Ascending aorta (tissue), 2 donors: ENCODE measurements around the gene LMOD3. TPM values are rescaled to one million over a fixed set of nuclear protein-coding genes. Genes with fewer than 3 reads are reported as not detected.

Source experiments
- DNase-seq, 2 donors: peaks; one replicate each; pipeline ENCODE4 v3.0.0-alpha.2; 2019; ENCODE audit warnings: low spot score in 2 of 2
- H3K27ac ChIP-seq, 2 donors: fragments of 200-600 bp; sonication (generic); one replicate each; pipeline ENCODE4 v1.5.1; 2016 to 2017; ENCODE audit warnings: mild to moderate bottlenecking in 1 of 2
- H3K27me3 ChIP-seq: fragments of 200-600 bp; sonication (generic); one replicate; pipeline ENCODE4 v1.5.1; 2017
- H3K36me3 ChIP-seq, 2 donors: fragments of 200-600 bp; sonication (generic); one replicate each; pipeline ENCODE4 v1.5.1; 2016
- H3K4me1 ChIP-seq, 2 donors: fragments of 200-600 bp; sonication (generic); one replicate each; pipeline ENCODE4 v1.5.1; 2016 to 2017; ENCODE audit warnings: mild to moderate bottlenecking in 1 of 2
- H3K4me3 ChIP-seq, 2 donors: fragments of 200-600 bp; sonication (generic); one replicate each; pipeline ENCODE4 v1.5.1; 2016 to 2017; ENCODE audit warnings: mild to moderate bottlenecking in 1 of 2
- H3K9me3 ChIP-seq, 2 donors: fragments of 200-600 bp; sonication (generic); one replicate each; pipeline ENCODE4 v1.5.1; 2016
- intact Hi-C: fragments of 100-400 bp; cut with DNase I; formaldehyde crosslinking; loops from one replicate; pipeline ENCODE4 v1.15.1; 2023
- total RNA-seq: library from RNA; depleted of rRNA; stranded (reverse); fragments of >200 nt; gene quantifications from one replicate; pipeline ENCODE4 v1.1.0, GENCODE V29; 2016
- TF ChIP-seq, protein P1 (sequence below), 3 experiments: fragments of 200-600 bp in 2 of 3; fragments of 450-650 bp in 1 of 3; sonication (generic) in 2 of 3; IDR thresholded peaks; one replicate each; pipeline ENCODE4 v1.5.1; 2016 to 2019; ENCODE audit warnings: antibody characterized with exemption in 3 of 3, mild to moderate bottlenecking in 1 of 3, moderate library complexity in 1 of 3

Gene LMOD3
- total RNA-seq, 1 donor from 2014 or later = not detected

DNA sequence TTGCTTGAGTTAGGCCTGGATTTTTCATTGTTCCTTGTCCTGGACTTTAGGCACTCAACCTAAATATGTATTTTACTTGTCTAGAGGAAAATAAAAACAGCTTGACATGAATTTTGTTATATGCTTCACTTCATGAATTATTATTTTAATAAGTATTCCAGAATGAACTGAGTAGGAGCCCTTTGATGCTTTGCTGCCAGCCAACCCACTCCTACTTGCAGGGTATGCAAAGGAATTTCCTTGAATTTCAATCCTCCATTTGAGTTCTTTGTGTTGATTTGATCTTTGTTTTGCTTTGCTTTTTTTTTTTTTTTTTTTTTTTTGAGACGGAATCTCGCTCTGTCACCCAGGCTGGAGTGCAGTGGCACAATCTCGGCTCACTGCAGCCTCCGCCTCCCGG, 26.1 kb downstream of the LMOD3 start:
- Histone ChIP-seq H3K27me3 (no peaks in the 10 kb centered on the region), H3K4me3 (no peak overlapping the region), H3K27ac (peak overlapping the region; percentile 70 to 88), H3K36me3 (peaks cover 6 to 9% of the 10 kb centered on the region in 2 donors), H3K4me1 (peaks cover 12 to 80% of the 10 kb centered on the region in 2 donors), H3K9me3 (no peaks in the 10 kb centered on the region)
- intact Hi-C loops = no loop called here
- TF ChIP-seq, protein P1, sequence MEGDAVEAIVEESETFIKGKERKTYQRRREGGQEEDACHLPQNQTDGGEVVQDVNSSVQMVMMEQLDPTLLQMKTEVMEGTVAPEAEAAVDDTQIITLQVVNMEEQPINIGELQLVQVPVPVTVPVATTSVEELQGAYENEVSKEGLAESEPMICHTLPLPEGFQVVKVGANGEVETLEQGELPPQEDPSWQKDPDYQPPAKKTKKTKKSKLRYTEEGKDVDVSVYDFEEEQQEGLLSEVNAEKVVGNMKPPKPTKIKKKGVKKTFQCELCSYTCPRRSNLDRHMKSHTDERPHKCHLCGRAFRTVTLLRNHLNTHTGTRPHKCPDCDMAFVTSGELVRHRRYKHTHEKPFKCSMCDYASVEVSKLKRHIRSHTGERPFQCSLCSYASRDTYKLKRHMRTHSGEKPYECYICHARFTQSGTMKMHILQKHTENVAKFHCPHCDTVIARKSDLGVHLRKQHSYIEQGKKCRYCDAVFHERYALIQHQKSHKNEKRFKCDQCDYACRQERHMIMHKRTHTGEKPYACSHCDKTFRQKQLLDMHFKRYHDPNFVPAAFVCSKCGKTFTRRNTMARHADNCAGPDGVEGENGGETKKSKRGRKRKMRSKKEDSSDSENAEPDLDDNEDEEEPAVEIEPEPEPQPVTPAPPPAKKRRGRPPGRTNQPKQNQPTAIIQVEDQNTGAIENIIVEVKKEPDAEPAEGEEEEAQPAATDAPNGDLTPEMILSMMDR (IDR thresholded peaks at IDR 0.05) = no peak
- DNase-seq = no peak

DNA sequence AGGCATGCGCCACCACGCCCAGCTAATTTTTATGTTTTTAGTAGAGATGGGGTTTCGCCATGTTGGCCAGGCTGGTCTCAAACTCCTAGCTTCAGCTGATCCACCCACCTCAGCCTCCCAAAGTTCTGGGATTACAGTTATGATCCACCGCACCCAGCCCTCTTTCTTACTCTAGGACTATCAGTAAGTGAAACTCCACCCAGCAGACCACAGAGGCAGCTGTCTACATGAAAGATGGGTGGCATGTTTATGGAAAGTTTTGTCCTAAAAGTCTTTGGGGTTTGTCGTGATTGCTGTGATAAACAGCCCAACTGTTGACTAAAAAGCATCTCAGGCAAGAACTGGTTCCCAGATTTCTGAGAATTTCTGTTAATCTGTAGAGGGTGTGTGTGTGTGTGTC, 26.8 kb downstream of the LMOD3 start:
- H3K36me3 ChIP-seq = peaks cover 4 to 6% of the 10 kb centered on the region in 2 donors
- intact Hi-C loops = no loop called here
- peak overlapping the region; percentile 70 to 88 for H3K27ac ChIP-seq
- H3K4me3 ChIP-seq = no peak overlapping the region
- no peak for DNase-seq
- no peaks in the 10 kb centered on the region for H3K9me3 ChIP-seq
- peaks cover 12 to 85% of the 10 kb centered on the region in 2 donors for H3K4me1 ChIP-seq
- H3K27me3 ChIP-seq = no peaks in the 10 kb centered on the region
- TF ChIP-seq, protein P1 (IDR thresholded peaks at IDR 0.05) = no peak

DNA sequence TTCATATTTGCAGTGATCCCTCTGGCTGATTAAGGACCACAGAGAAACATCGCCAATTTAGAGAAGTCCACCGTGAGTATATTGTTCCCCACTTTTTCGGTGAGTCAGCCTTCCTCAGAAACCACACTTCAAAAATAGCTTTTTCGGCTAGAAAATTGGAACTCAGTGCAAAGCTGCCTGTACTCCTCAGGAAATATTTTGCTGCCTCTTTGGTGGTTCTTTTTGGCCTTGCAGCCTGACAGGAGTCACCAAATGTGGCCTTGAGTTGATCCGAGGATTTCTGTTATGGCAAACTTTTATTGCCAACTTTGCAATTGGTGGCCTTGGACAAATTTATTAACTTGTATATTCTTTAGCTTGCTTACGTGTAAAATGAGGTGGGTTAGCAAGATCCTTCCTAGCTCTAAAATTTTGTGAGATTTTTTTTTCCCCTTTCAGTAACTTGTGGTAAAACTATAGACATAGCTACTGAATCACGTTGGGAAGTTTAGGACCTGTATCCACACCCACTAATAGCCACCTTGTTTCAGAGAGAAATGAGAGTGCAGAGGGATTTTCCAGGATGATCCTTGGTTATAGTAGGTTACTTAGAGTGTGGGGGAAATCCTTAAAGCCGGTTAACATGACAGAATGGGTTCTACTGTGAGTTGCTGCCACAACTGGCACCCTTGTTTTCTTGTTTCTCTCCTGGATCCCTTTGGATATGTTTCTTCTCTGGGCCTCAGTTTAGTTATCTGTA, 27.8 kb downstream of the LMOD3 start:
- Histone ChIP-seq H3K4me1 (peaks cover 12 to 87% of the 10 kb centered on the region in 2 donors), H3K27me3 (no peaks in the 10 kb centered on the region), H3K9me3 (no peaks in the 10 kb centered on the region), H3K27ac (peak overlapping the region; percentile 70 to 88), H3K4me3 (peak overlapping the region; percentile 9 to 18), H3K36me3 (peaks cover 0 to 1% of the 10 kb centered on the region in 2 donors)
- intact Hi-C loops = no loop called here
- DNase-seq = no peak
- TF ChIP-seq, protein P1 (IDR thresholded peaks at IDR 0.05) = no peak

DNA sequence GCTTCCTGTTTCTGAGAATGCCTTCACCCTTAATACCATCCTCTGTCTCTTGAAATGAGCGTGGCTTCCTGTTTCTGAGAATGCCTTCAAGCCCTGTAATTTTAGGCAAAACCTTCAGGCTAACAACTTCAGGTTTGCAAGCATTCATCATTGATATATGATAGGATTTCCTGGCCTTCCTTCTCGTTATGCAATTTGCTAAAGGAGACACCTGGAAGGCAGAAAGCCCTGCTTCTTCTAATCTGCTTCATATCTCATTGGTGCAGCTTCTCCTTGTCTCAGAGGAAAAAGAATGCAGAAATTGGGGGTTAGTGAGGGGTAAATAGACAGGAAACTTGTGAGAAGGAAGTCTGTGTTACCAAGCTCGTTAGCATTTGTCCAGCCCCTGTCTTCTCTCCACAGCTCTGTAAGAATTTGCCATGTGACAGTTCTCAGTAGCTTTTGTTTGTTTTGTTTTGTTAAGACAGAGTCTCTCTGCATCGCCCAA, 30.3 kb downstream of the LMOD3 start:
- Histone ChIP-seq H3K4me1 (peaks cover 17 to 89% of the 10 kb centered on the region in 2 donors), H3K27me3 (no peaks in the 10 kb centered on the region), H3K9me3 (no peaks in the 10 kb centered on the region), H3K36me3 (no peaks in the 10 kb centered on the region), H3K4me3 (peak overlapping the region; percentile 5), H3K27ac (peak overlapping the region; percentile 70 to 88)
- no peak for DNase-seq
- TF ChIP-seq, protein P1 (IDR thresholded peaks at IDR 0.05) = no peak
- intact Hi-C loops = no loop called here

DNA sequence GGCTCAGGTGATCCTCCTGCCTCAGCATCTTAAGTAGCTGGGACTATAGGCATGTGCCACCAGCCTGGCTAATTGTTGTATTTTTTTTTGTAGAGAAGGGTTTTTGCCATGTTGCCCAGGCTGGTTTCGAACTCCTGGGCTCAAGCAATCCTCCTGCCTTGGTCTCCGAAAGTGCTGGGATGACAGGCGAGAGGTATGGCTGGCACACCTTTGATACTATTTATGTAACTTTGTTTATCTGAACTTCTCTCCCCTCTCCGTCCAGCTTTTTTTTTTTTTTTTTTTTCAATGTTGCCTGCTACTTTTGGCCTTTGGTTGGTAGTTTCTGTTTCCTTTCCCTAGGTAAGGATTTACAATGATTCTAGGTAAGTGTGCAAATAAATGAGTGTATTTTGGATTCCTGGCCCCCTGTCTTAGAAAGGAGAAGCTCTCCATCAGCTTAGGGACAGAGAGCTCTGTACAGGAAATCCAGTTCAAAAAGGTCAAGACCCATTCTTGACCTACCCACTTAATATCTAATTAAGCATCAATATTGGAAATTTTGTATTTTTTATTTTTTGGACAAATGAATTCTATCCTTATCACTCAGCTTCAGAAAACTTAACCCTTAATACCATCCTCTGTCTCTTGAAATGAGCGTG, 30.9 kb downstream of the LMOD3 start:
- intact Hi-C loops = no loop called here
- no peaks in the 10 kb centered on the region for H3K9me3 ChIP-seq
- H3K4me1 ChIP-seq = peaks cover 20 to 90% of the 10 kb centered on the region in 2 donors
- H3K36me3 ChIP-seq = no peaks in the 10 kb centered on the region
- TF ChIP-seq, protein P1 (IDR thresholded peaks at IDR 0.05) = no peak
- peak overlapping the region; percentile 5 for H3K4me3 ChIP-seq
- no peaks in the 10 kb centered on the region for H3K27me3 ChIP-seq
- peak overlapping the region; percentile 70 to 88 for H3K27ac ChIP-seq
- no peak for DNase-seq
